ENCODE results near the gene TOMM5.
A peak's percentile ranks its signal among the peaks of the same experiment; 100 is the strongest.
"Not testable (repeated sequence)": the region's sequence is repeated elsewhere in the genome, so short reads cannot be mapped to it uniquely, and the experiment has no call there.

The TOMM5 gene

GRCh38 chr9:37611014-37611413 is 18.6 kb upstream of the TOMM5 start:
- no peak overlapping the region for H3K27ac ChIP-seq (ENCODE audit: low read depth, low read length)
- H3K36me3 ChIP-seq (ENCODE audit: insufficient read depth, low read length) = no peaks in the 10 kb centered on the region
- peaks cover 69% of the 10 kb centered on the region for H3K27me3 ChIP-seq (ENCODE audit: insufficient read depth, low read length)
- no peaks in the 10 kb centered on the region for H3K79me2 ChIP-seq (ENCODE audit: control insufficient read depth, insufficient read depth, low read length, unreplicated experiment)
- H3K4me3 ChIP-seq (ENCODE audit: low read depth, low read length) = no peak overlapping the region
- no peak overlapping the region for H2AFZ ChIP-seq (ENCODE audit: low read length, unreplicated experiment)
- H3K4me1 ChIP-seq (ENCODE audit: control insufficient read depth, insufficient read depth, low read length, unreplicated experiment) = no peaks in the 10 kb centered on the region

- Histone ChIP-seq H2AFZ (ENCODE audit: low read length, unreplicated experiment) (no peak overlapping the region), H3K4me3 (ENCODE audit: low read depth, low read length) (no peak overlapping the region), H3K4me1 (ENCODE audit: control insufficient read depth, insufficient read depth, low read length, unreplicated experiment) (no peaks in the 10 kb centered on the region), H3K79me2 (ENCODE audit: control insufficient read depth, insufficient read depth, low read length, unreplicated experiment) (no peaks in the 10 kb centered on the region), H3K27ac (ENCODE audit: low read depth, low read length) (no peak overlapping the region), H3K27me3 (ENCODE audit: insufficient read depth, low read length) (peaks cover 74% of the 10 kb centered on the region), H3K36me3 (ENCODE audit: insufficient read depth, low read length) (no peaks in the 10 kb centered on the region)
Observed at GRCh38 chr9:37609735-37610397, 17.5 kb upstream of the TOMM5 start.

- no peaks in the 10 kb centered on the region for H3K36me3 ChIP-seq (ENCODE audit: insufficient read depth, low read length)
- no peak overlapping the region for H2AFZ ChIP-seq (ENCODE audit: low read length, unreplicated experiment)
- H3K27ac ChIP-seq (ENCODE audit: low read depth, low read length) = no peak overlapping the region
- H3K27me3 ChIP-seq (ENCODE audit: insufficient read depth, low read length) = peaks cover 72% of the 10 kb centered on the region
- H3K4me1 ChIP-seq (ENCODE audit: control insufficient read depth, insufficient read depth, low read length, unreplicated experiment) = peaks cover 5% of the 10 kb centered on the region
- H3K4me3 ChIP-seq (ENCODE audit: low read depth, low read length) = no peak overlapping the region
- no peaks in the 10 kb centered on the region for H3K79me2 ChIP-seq (ENCODE audit: control insufficient read depth, insufficient read depth, low read length, unreplicated experiment)
Observed at GRCh38 chr9:37608250-37608649, 15.9 kb upstream of the TOMM5 start.

GRCh38 chr9:37604296-37604695 is 11.9 kb upstream of the TOMM5 start:
- Histone ChIP-seq H2AFZ (ENCODE audit: low read length, unreplicated experiment) (no peak overlapping the region), H3K4me3 (ENCODE audit: low read depth, low read length) (no peak overlapping the region), H3K27ac (ENCODE audit: low read depth, low read length) (no peak overlapping the region), H3K27me3 (ENCODE audit: insufficient read depth, low read length) (peaks cover 42% of the 10 kb centered on the region), H3K79me2 (ENCODE audit: control insufficient read depth, insufficient read depth, low read length, unreplicated experiment) (no peaks in the 10 kb centered on the region), H3K4me1 (ENCODE audit: control insufficient read depth, insufficient read depth, low read length, unreplicated experiment) (peaks cover 7% of the 10 kb centered on the region), H3K36me3 (ENCODE audit: insufficient read depth, low read length) (no peaks in the 10 kb centered on the region)

GRCh38 chr9:37602817-37603216 is 10.4 kb upstream of the TOMM5 start:
- Histone ChIP-seq H3K27me3 (ENCODE audit: insufficient read depth, low read length) (peaks cover 33% of the 10 kb centered on the region), H3K79me2 (ENCODE audit: control insufficient read depth, insufficient read depth, low read length, unreplicated experiment) (no peaks in the 10 kb centered on the region), H3K4me1 (ENCODE audit: control insufficient read depth, insufficient read depth, low read length, unreplicated experiment) (peaks cover 7% of the 10 kb centered on the region), H2AFZ (ENCODE audit: low read length, unreplicated experiment) (no peak overlapping the region), H3K4me3 (ENCODE audit: low read depth, low read length) (no peak overlapping the region), H3K36me3 (ENCODE audit: insufficient read depth, low read length) (no peaks in the 10 kb centered on the region), H3K27ac (ENCODE audit: low read depth, low read length) (no peak overlapping the region)

- H3K27ac ChIP-seq (ENCODE audit: low read depth, low read length); H3K79me2 ChIP-seq (ENCODE audit: control insufficient read depth, insufficient read depth, low read length, unreplicated experiment); H3K4me3 ChIP-seq (ENCODE audit: low read depth, low read length); H3K4me1 ChIP-seq (ENCODE audit: control insufficient read depth, insufficient read depth, low read length, unreplicated experiment); H2AFZ ChIP-seq (ENCODE audit: low read length, unreplicated experiment); H3K36me3 ChIP-seq (ENCODE audit: insufficient read depth, low read length): not testable (repeated sequence)
- H3K27me3 ChIP-seq (ENCODE audit: insufficient read depth, low read length) = peaks cover 25% of the 10 kb centered on the region
Observed at GRCh38 chr9:37602061-37602460, 9.7 kb upstream of the TOMM5 start.

GRCh38 chr9:37596504-37596903 is 4.1 kb upstream of the TOMM5 start:
- Histone ChIP-seq H3K79me2 (ENCODE audit: control insufficient read depth, insufficient read depth, low read length, unreplicated experiment) (peaks cover 8% of the 10 kb centered on the region), H3K4me3 (ENCODE audit: low read depth, low read length) (no peak overlapping the region), H2AFZ (ENCODE audit: low read length, unreplicated experiment) (no peak overlapping the region), H3K4me1 (ENCODE audit: control insufficient read depth, insufficient read depth, low read length, unreplicated experiment) (peaks cover 12% of the 10 kb centered on the region), H3K27ac (ENCODE audit: low read depth, low read length) (no peak overlapping the region), H3K36me3 (ENCODE audit: insufficient read depth, low read length) (no peaks in the 10 kb centered on the region), H3K27me3 (ENCODE audit: insufficient read depth, low read length) (no peaks in the 10 kb centered on the region)

GRCh38 chr9:37593883-37594448 is 1.6 kb upstream of the TOMM5 start:
- Histone ChIP-seq H3K79me2 (ENCODE audit: control insufficient read depth, insufficient read depth, low read length, unreplicated experiment) (peaks cover 33% of the 10 kb centered on the region), H3K27me3 (ENCODE audit: insufficient read depth, low read length) (no peaks in the 10 kb centered on the region), H2AFZ (ENCODE audit: low read length, unreplicated experiment) (peak overlapping the region; percentile 42), H3K36me3 (ENCODE audit: insufficient read depth, low read length) (no peaks in the 10 kb centered on the region), H3K27ac (ENCODE audit: low read depth, low read length) (no peak overlapping the region), H3K4me3 (ENCODE audit: low read depth, low read length) (0 out of 2 replicates have a peak overlapping the region, but pooled peaks have one; percentile 7), H3K4me1 (ENCODE audit: control insufficient read depth, insufficient read depth, low read length, unreplicated experiment) (peaks cover 30% of the 10 kb centered on the region)

GRCh38 chr9:37587521-37587920 is 4.9 kb downstream of the TOMM5 start:
- Histone ChIP-seq H3K4me3 (ENCODE audit: low read depth, low read length) (no peak overlapping the region), H3K27me3 (ENCODE audit: insufficient read depth, low read length) (no peaks in the 10 kb centered on the region), H3K4me1 (ENCODE audit: control insufficient read depth, insufficient read depth, low read length, unreplicated experiment) (peaks cover 18% of the 10 kb centered on the region), H2AFZ (ENCODE audit: low read length, unreplicated experiment) (no peak overlapping the region), H3K27ac (ENCODE audit: low read depth, low read length) (peak overlapping the region; percentile 4; the same call in 1 of the 2 replicates), H3K36me3 (ENCODE audit: insufficient read depth, low read length) (peaks cover 45% of the 10 kb centered on the region), H3K79me2 (ENCODE audit: control insufficient read depth, insufficient read depth, low read length, unreplicated experiment) (peaks cover 64% of the 10 kb centered on the region)

GRCh38 chr9:37583522-37584121 is 8.8 kb downstream of the TOMM5 start:
- Histone ChIP-seq H3K4me1 (ENCODE audit: control insufficient read depth, insufficient read depth, low read length, unreplicated experiment) (no peaks in the 10 kb centered on the region), H3K79me2 (ENCODE audit: control insufficient read depth, insufficient read depth, low read length, unreplicated experiment) (peaks cover 34% of the 10 kb centered on the region), H3K27me3 (ENCODE audit: insufficient read depth, low read length) (no peaks in the 10 kb centered on the region), H2AFZ (ENCODE audit: low read length, unreplicated experiment) (no peak overlapping the region), H3K4me3 (ENCODE audit: low read depth, low read length) (no peak overlapping the region), H3K36me3 (ENCODE audit: insufficient read depth, low read length) (peaks cover 53% of the 10 kb centered on the region), H3K27ac (ENCODE audit: low read depth, low read length) (no peak overlapping the region)

Measured in ACC112 (cell line).